SK-N-SH (cell line): ENCODE results near the gene ME3. TPM values are rescaled to one million over a fixed set of nuclear protein-coding genes. Genes with fewer than 3 reads are reported as not detected.

Experiments used
- CTCF ChIA-PET: fragments of 300-600, 350-600 bp; formaldehyde crosslinking; extraction: SDS; loops from one replicate; lab custom pipeline; 2021; lab: Yijun Ruan, JAX
- POLR2A ChIA-PET: fragments of 350-600 bp; sonication (Branson Sonifier 250); formaldehyde crosslinking; extraction: SDS; loops from one replicate; lab custom pipeline; 2020; ENCODE audit warnings: antibody characterized with exemption, inconsistent platforms; lab: Yijun Ruan, JAX
- DNase-seq: peaks from one replicate; pipeline ENCODE4 v3.0.0; 2012
- H2AFZ ChIP-seq: fragments of 200-600 bp; sonication (generic); 2 replicates; pipeline ENCODE4 v1.8.1; 2016; ENCODE audit warnings: antibody characterized with exemption, mild to moderate bottlenecking, low read depth
- H3F3A ChIP-seq: fragments of 200-600 bp; sonication (generic); replicated peaks from 2 replicates; pipeline ENCODE3; 2016; ENCODE audit warnings: antibody characterized with exemption, mild to moderate bottlenecking; ENCODE audit not compliant: insufficient read depth
- H3K27ac ChIP-seq, 2 experiments: fragments of 200-500 bp in 1 of 2; fragments of 200-600 bp in 1 of 2; sonication (Bioruptor generic) in 1 of 2; sonication (generic), shearing (Covaris generic) in 1 of 2; 2 replicates each; pipeline versions ENCODE4 v1.5.1 to v1.6.1; 2014 to 2016; ENCODE audit warnings: low read depth in 2 of 2, inconsistent platforms in 1 of 2, low read length in 1 of 2, mild to moderate bottlenecking in 1 of 2, mixed read lengths in 1 of 2
- H3K27me3 ChIP-seq: fragments of 200-600 bp; sonication (generic), shearing (Covaris generic); 2 replicates; pipeline ENCODE4 v1.6.1; 2016; ENCODE audit warnings: mixed run types; ENCODE audit not compliant: insufficient read depth
- H3K36me3 ChIP-seq, 2 experiments: fragments of 200-500 bp in 1 of 2; fragments of 200-600 bp in 1 of 2; sonication (Bioruptor generic) in 1 of 2; sonication (generic) in 1 of 2; replicated peaks in 1 of 2; 2 replicates each; pipeline versions ENCODE3 to v1.5.1; 2014 to 2016; ENCODE audit warnings: low read length in 1 of 2, mild to moderate bottlenecking in 1 of 2; ENCODE audit not compliant: insufficient read depth in 2 of 2, control insufficient read depth in 1 of 2
- H3K4me1 ChIP-seq, 2 experiments: fragments of 200-500 bp in 1 of 2; fragments of 200-600 bp in 1 of 2; sonication (Bioruptor generic) in 1 of 2; sonication (generic), shearing (Covaris generic) in 1 of 2; 2 replicates each; pipeline versions ENCODE4 v1.5.1 to v1.6.1; 2014 to 2016; ENCODE audit warnings: low read depth in 1 of 2, low read length in 1 of 2, mixed run types in 1 of 2; ENCODE audit not compliant: insufficient read depth in 2 of 2, control insufficient read depth in 1 of 2
- H3K4me2 ChIP-seq: fragments of 200-600 bp; sonication (generic), shearing (Covaris generic); 2 replicates; pipeline ENCODE4 v1.6.1; 2017; ENCODE audit warnings: mixed run types
- H3K4me3 ChIP-seq, 2 experiments: fragments of 200-500 bp in 1 of 2; fragments of 200-600 bp in 1 of 2; sonication (Bioruptor generic) in 1 of 2; sonication (generic), shearing (Covaris generic) in 1 of 2; 2 replicates each; pipeline versions ENCODE4 v1.5.1 to v1.8.1; 2014 to 2016; ENCODE audit warnings: low read depth in 2 of 2, inconsistent platforms in 1 of 2, low read length in 1 of 2, mild to moderate bottlenecking in 1 of 2, mixed read lengths in 1 of 2, moderate library complexity in 1 of 2
- H3K79me2 ChIP-seq: fragments of 200-600 bp; sonication (generic); 2 replicates; pipeline ENCODE4 v1.8.1; 2017; ENCODE audit warnings: mild to moderate bottlenecking; ENCODE audit not compliant: insufficient read depth
- H3K9ac ChIP-seq: fragments of 200-600 bp; sonication (generic); 2 replicates; pipeline ENCODE4 v1.6.1; 2017; ENCODE audit warnings: mixed run types
- H3K9me2 ChIP-seq: fragments of 200-600 bp; sonication (generic); 2 replicates; pipeline ENCODE4 v1.6.1; 2017; ENCODE audit warnings: mixed run types
- H3K9me3 ChIP-seq: fragments of 200-600 bp; sonication (generic); 2 replicates; pipeline ENCODE4 v1.6.1; 2017; ENCODE audit warnings: mixed run types, mild to moderate bottlenecking, moderate library complexity
- H4K20me1 ChIP-seq: fragments of 200-600 bp; sonication (generic); 2 replicates; pipeline ENCODE4 v1.6.1; 2017; ENCODE audit warnings: mild to moderate bottlenecking, mixed run types; ENCODE audit not compliant: insufficient read depth
- CTCF ChIP-seq: fragments of 200-600 bp; sonication (generic); IDR thresholded peaks from 2 replicates; pipeline ENCODE4 v1.6.1; 2017; ENCODE audit warnings: antibody characterized with exemption, mild to moderate bottlenecking, moderate library complexity
- ELF1 ChIP-seq: IDR thresholded peaks from 2 replicates; pipeline ENCODE4 v1.4.0; 2012
- EP300 ChIP-seq, 2 experiments: IDR thresholded peaks; 2 replicates each; pipeline versions ENCODE4 v1.4.0 to v1.6.1; 2012; ENCODE audit warnings: borderline replicate concordance in 1 of 2, low read depth in 1 of 2, low read length in 1 of 2
- IRF3 ChIP-seq: fragments of 150-350 bp; IDR thresholded peaks from 2 replicates; pipeline ENCODE4 v1.6.1; 2016; ENCODE audit warnings: mild to moderate bottlenecking, low read depth, low read length
- JUND ChIP-seq: IDR thresholded peaks from 2 replicates; pipeline ENCODE4 v1.4.0; 2012
- MEF2A ChIP-seq: IDR thresholded peaks from 2 replicates; pipeline ENCODE4 v1.4.0; 2012; ENCODE audit warnings: low read depth, borderline replicate concordance
- NRF1 ChIP-seq: IDR thresholded peaks from 2 replicates; pipeline ENCODE4 v1.6.1; 2012; ENCODE audit warnings: low read depth, mild to moderate bottlenecking, low read length
- PBX3 ChIP-seq: IDR thresholded peaks from 2 replicates; pipeline ENCODE4; 2012
- POLR2AphosphoS5 ChIP-seq: IDR thresholded peaks from 2 replicates; pipeline ENCODE4 v1.6.1; 2012; ENCODE audit warnings: low read depth, low read length
- RAD21 ChIP-seq: IDR thresholded peaks from 2 replicates; pipeline ENCODE4 v1.6.1; 2012; ENCODE audit warnings: mild to moderate bottlenecking, low read length
- REST ChIP-seq: IDR thresholded peaks from 2 replicates; pipeline ENCODE4 v1.6.1; 2012; ENCODE audit warnings: mild to moderate bottlenecking, low read depth, low read length, moderate library complexity
- RXRA ChIP-seq: IDR thresholded peaks from 2 replicates; pipeline ENCODE4 v1.4.0; 2012; ENCODE audit warnings: low read depth, mild to moderate bottlenecking, borderline replicate concordance
- TAF1 ChIP-seq: IDR thresholded peaks from 2 replicates; pipeline ENCODE4 v1.6.1; 2012; ENCODE audit warnings: low read depth, mild to moderate bottlenecking, low read length, moderate library complexity, borderline replicate concordance
- TEAD4 ChIP-seq: IDR thresholded peaks from 2 replicates; pipeline ENCODE4 v1.4.0; 2012; ENCODE audit warnings: mild to moderate bottlenecking, borderline replicate concordance; ENCODE audit not compliant: insufficient read depth
- USF1 ChIP-seq: IDR thresholded peaks from 2 replicates; pipeline ENCODE4 v1.4.0; 2012; ENCODE audit warnings: low read depth, borderline replicate concordance
- USF2 ChIP-seq: fragments of 150-350 bp; IDR thresholded peaks from 2 replicates; pipeline ENCODE4 v1.6.1; 2017; ENCODE audit warnings: antibody characterized with exemption, low read length, low read depth, borderline replicate concordance
- ZBTB33 ChIP-seq: IDR thresholded peaks from 2 replicates; pipeline ENCODE4 v1.4.0; 2012; ENCODE audit warnings: low read depth, borderline replicate concordance
- WGBS: methylation state at CpG from one replicate; pipeline ENCODE4 v1.1.6; 2017; ENCODE audit warnings: low lambda C conversion rate; 5-methylcytosine and 5-hydroxymethylcytosine counted together
- polyA plus RNA-seq, 3 experiments: library from polyadenylated mRNA; depleted of rRNA; stranded (reverse); fragments of >200 nt; gene quantifications; 2 replicates each; pipeline ENCODE4 v1.2.3, GENCODE V29; 2012

The ME3 gene
- polyA plus RNA-seq, 1 of the 3 experiments (the other 2 are of a cell fraction) = 22.0 TPM

- TF ChIP-seq REST (no peak), USF1 (no peak), ZBTB33 (no peak), RXRA (no peak), EP300 (IDR thresholded peaks at IDR 0.05; ENCODE audit: borderline replicate concordance in 1 of 2, low read depth in 1 of 2, low read length in 1 of 2) (no peak), JUND (no peak), POLR2AphosphoS5 (no peak), NRF1 (no peak), ELF1 (no peak)
Measured at GRCh38 chr11:86482692-86483091, 189.7 kb downstream of the ME3 start (continued).

- Histone ChIP-seq H4K20me1 (no peaks in the 10 kb centered on the region), H3F3A (peaks cover 39% of the 10 kb centered on the region), H3K9me3 (no peaks in the 10 kb centered on the region), H3K36me3 (peaks cover 0 to 2% of the 10 kb centered on the region in 2 experiments), H3K4me3 (no peak overlapping the region), H3K9me2 (no peaks in the 10 kb centered on the region), H3K4me2 (no peak overlapping the region), H3K4me1 (peaks cover 0 to 15% of the 10 kb centered on the region in 2 experiments; a peak in 3 of 4 replicates), H3K79me2 (no peaks in the 10 kb centered on the region), H2AFZ (no peak overlapping the region), H3K27me3 (no peaks in the 10 kb centered on the region), H3K27ac (no peak overlapping the region), H3K9ac (no peak overlapping the region)
- CTCF ChIA-PET = interaction anchor here (0.9 to 1.9 kb wide), 2 partner anchors 24 to 33 kb away, joined by 3 to 5 read pairs; no protein-coding TSS in a partner anchor
- DNase-seq = no peak
- WGBS = 100% methylated on average over 1 of the region's 1 CpG
- POLR2A ChIA-PET = no interaction called here
- TF ChIP-seq USF1 = no peak
- no peak for TF ChIP-seq POLR2AphosphoS5
- TF ChIP-seq ELF1 = no peak
- TF ChIP-seq RXRA = no peak
- no peak for TF ChIP-seq CTCF
- TF ChIP-seq PBX3 = no peak
- TF ChIP-seq TEAD4 = no peak
- no peak for TF ChIP-seq JUND
- no peak for TF ChIP-seq IRF3
- no peak for TF ChIP-seq MEF2A
- TF ChIP-seq TAF1 = no peak
- no peak for TF ChIP-seq EP300 (IDR thresholded peaks at IDR 0.05; ENCODE audit: borderline replicate concordance in 1 of 2, low read depth in 1 of 2, low read length in 1 of 2)
- no peak for TF ChIP-seq RAD21
- TF ChIP-seq USF2 = no peak
Measured at GRCh38 chr11:86481399-86481798, 191.0 kb downstream of the ME3 start.
